SU-DHL-6 (cell line): ENCODE results near the gene SEPTIN10.

Experiments used
- CTCF ChIP-seq: fragments of 200-600 bp; sonication (generic); IDR thresholded peaks from one replicate; pipeline ENCODE4 v1.5.1; 2017; ENCODE audit warnings: antibody characterized with exemption, mild to moderate bottlenecking, low read length, moderate library complexity; ENCODE audit not compliant: insufficient read depth, poor library complexity, severe bottlenecking
- EZH2phosphoT487 ChIP-seq: fragments of 200-600 bp; sonication (generic), shearing (Covaris generic); conservative IDR thresholded peaks from 2 replicates; pipeline ENCODE4 v1.6.1; 2018; ENCODE audit warnings: mild to moderate bottlenecking, antibody characterized with exemption, low read length, moderate library complexity, mixed read lengths

GRCh38 chr2:109494351-109494750, 119.4 kb downstream of the SEPTIN10 start:
- no peak for TF ChIP-seq EZH2phosphoT487
- TF ChIP-seq CTCF, result no peak
